ENCODE results near the gene MAK.
"Not testable (repeated sequence)": the region's sequence is repeated elsewhere in the genome, so short reads cannot be mapped to it uniquely, and the experiment has no call there.

Gene MAK

DNA sequence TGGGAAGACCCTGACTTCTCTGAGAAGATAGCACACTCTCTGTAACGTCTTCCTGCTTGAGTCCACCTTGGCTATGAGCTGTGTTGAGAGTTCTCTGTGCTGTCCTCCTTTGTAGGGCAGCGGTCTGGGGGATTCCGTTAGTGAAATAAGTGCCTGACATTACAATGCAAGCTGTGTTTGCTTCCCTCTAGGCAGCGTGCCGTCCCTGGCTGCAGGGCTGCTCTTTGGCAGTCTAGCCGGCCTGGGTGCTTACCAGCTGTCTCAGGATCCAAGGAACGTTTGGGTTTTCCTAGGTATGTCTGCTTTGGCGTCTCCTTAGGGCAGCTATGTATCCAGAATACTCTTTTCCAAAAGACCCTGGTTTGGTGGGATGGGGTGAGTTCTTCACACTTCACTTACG is 112.6 kb downstream of the MAK start:
- peak in 33 of 51 donors; percentile 4 to 72 (median 33) for DNase-seq

GRCh38 chr6:10725044-10725443 is 113.3 kb downstream of the MAK start:
- DNase-seq: no peak

DNA sequence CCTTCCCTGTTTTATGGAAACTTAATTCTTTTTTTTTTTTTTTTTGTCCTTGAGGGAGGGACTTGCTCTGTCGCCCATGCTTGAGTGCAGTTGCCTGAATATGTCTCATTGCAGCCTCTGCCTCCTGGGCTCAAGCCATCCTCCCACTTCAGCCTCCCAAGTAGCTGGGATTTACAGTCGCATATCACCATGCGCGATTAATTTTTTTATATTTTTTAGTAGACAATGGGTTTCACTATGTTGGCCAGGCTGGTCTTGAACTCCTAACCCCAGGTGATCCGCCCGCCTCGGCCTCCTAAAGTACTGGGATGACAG is 114.8 kb downstream of the MAK start:
- no peak for DNase-seq

GRCh38 chr6:10722820-10723566 is 115.3 kb downstream of the MAK start, which contains the start of gene TMEM14C:
TSS of gene TMEM14C (plus strand) at chr6:10723070. CDS start at chr6:10724614, 1,544 bp downstream.
- peak; percentile 64 to 99 (median 95) for DNase-seq

- DNase-seq: no peak
Measured at GRCh38 chr6:10722570-10722819, 115.8 kb downstream of the MAK start.

DNA sequence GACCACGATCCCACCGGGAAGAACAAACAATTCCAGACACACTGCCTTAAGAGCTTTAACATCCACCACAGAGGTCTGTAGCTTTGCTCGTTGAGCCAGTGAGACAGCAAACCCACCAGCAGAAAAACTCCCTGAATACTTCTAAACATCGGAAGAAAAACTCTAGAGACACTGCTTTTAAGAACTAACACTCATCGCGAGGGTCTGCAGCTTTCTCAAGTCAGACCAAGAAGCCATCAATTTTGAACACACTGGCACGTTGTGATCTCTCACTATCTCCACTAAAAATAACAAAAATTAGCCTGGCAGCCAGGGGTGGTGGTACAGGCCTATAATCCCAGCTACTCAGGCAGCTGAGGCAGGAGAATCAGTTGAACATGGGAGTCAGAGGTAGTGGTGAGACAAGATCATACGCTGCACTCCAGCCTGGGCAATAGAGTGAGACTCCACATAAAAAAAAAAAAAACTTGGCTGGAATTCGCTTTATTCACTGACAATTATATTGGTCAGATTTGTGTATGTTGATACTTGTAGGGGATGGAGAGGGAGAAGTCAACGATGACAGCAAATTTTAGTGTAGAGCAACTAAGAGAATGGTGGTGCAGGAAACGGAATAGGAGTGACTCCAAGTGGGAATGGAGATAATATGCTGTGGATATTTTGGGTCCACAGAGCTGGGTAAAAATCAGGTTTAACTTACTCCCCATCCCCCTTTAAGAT is 116.3 kb downstream of the MAK start:
- no peak for DNase-seq

- not testable (repeated sequence) for DNase-seq
Measured at GRCh38 chr6:10720960-10721849, 117.1 kb downstream of the MAK start.

DNA sequence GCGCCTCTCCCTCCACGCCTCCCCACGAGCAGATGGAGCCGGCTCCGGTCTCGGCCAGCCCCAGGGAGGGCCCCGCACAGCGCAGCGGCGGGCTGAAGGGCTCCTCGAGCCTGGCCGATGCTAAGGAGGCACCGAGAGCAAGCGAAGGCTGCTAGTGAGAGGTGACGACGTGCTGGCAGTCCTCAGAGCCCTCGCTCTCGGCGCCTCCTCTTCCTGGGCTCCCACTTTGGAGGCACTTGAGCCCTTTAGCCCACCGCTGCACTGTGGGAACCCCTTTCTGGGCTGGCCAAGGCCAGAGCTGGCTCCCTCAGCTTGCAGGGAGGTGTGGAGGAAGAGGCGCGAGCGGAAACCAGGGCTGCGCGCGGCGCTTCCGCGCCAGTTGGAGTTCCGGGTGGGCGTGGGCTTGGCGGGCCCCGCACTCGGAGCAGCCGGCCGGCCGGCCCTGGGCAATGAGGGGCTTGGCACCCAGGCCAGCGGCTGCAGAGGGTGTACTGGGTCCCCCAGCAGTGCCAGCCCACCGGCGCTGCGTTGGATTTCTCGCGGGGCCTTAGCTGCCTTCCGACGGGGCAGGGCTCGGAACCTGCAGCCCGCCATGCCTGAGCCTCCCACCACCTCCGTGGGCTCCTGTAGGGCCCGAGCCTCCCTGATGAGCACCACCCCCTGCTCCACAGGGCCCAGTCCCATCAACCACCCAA is 117.9 kb downstream of the MAK start:
- peak in 14 of 51 donors; percentile 8 to 36 (median 17) for DNase-seq

DNA sequence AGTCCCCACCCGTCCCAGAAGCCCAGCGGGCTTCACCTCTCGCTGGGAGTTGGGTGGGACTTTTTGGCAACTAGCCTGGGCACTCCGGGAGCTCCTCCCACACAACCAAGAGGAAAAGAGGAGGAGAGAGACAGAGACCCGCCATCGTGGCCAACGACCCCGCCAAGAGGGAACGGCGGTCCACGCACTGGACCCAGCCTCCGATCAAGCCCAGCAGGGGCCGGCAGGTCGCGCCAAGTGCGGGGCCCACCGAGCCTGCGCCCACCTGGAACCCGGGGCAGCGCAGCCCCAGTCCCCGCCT is 118.4 kb downstream of the MAK start:
- peak in 1 of 51 donors; percentile 4 for DNase-seq

- no peak for DNase-seq
Measured at GRCh38 chr6:10719296-10719963, 118.9 kb downstream of the MAK start.

- no peak for DNase-seq
Measured at GRCh38 chr6:10713962-10714361, 124.4 kb downstream of the MAK start.
